ENCODE results near the gene CCSAP. TPM values are rescaled to one million over a fixed set of nuclear protein-coding genes. Genes with fewer than 3 reads are reported as not detected.
A peak's percentile ranks its signal among the peaks of the same experiment; 100 is the strongest.

Gene CCSAP
- total RNA-seq, 1 experiment from 2014 or later, result 8.6 TPM

DNA sequence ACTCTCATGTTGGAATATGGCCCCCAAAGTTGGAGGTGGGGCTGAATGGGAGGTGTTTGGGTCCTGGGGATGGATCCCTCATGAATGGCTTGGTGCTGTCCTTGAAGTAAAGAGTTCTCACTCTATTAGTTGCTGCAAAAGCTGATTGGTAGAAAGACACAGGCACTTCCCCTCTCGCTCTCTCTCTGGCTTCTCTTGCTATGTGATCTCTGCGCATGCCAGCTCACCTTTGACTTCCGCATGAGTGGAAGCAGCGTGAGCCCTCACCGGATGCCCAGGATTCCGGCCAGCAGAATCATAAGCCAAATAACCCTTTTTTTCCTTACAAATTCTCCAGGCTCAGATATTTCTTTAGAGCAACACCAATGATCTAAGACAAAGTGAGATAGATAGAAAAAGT lies 20.9 kb upstream of the CCSAP start:
- Mint-ChIP-seq H3K27me3 (ENCODE audit: low read depth) (peaks cover 8% of the 10 kb centered on the region), H3K4me1 (peaks cover 26% of the 10 kb centered on the region), H3K4me3 (no peak overlapping the region), H3K27ac (no peak overlapping the region), H3K9me3 (peaks cover 22% of the 10 kb centered on the region), H3K36me3 (no peaks in the 10 kb centered on the region)
- TF ChIP-seq STAT6 (CRISPR knock-in tag; conservative IDR thresholded peaks at IDR 0.05; ENCODE audit: low read depth) (no peak), KAT7 (CRISPR knock-in tag; IDR thresholded peaks at IDR 0.05; ENCODE audit: borderline replicate concordance) (no peak), ZNF232 (CRISPR knock-in tag; IDR thresholded peaks at IDR 0.05) (no peak), E2F5 (CRISPR knock-in tag; IDR thresholded peaks at IDR 0.05) (no peak), PREB (CRISPR knock-in tag; IDR thresholded peaks at IDR 0.05; ENCODE audit: borderline replicate concordance) (no peak), NFYB (CRISPR knock-in tag; conservative IDR thresholded peaks at IDR 0.05; ENCODE audit: low read depth) (no peak), EMX1 (CRISPR knock-in tag; IDR thresholded peaks at IDR 0.05) (no peak), AFF4 (CRISPR knock-in tag; IDR thresholded peaks at IDR 0.05; ENCODE audit: borderline replicate concordance) (no peak), RELA (CRISPR knock-in tag; IDR thresholded peaks at IDR 0.05; ENCODE audit: borderline replicate concordance) (no peak), FOXP1 (CRISPR knock-in tag; IDR thresholded peaks at IDR 0.05; ENCODE audit: borderline replicate concordance) (no peak), E2F4 (CRISPR knock-in tag; IDR thresholded peaks at IDR 0.05; ENCODE audit: borderline replicate concordance, low read depth) (no peak), MLX (CRISPR knock-in tag; IDR thresholded peaks at IDR 0.05) (no peak), SMAD3 (CRISPR knock-in tag; IDR thresholded peaks at IDR 0.05; ENCODE audit: borderline replicate concordance) (no peak), USF2 (CRISPR knock-in tag; IDR thresholded peaks at IDR 0.05) (no peak), NR1H2 (CRISPR knock-in tag; IDR thresholded peaks at IDR 0.05) (no peak)
- TF ChIP-seq, protein P1, sequence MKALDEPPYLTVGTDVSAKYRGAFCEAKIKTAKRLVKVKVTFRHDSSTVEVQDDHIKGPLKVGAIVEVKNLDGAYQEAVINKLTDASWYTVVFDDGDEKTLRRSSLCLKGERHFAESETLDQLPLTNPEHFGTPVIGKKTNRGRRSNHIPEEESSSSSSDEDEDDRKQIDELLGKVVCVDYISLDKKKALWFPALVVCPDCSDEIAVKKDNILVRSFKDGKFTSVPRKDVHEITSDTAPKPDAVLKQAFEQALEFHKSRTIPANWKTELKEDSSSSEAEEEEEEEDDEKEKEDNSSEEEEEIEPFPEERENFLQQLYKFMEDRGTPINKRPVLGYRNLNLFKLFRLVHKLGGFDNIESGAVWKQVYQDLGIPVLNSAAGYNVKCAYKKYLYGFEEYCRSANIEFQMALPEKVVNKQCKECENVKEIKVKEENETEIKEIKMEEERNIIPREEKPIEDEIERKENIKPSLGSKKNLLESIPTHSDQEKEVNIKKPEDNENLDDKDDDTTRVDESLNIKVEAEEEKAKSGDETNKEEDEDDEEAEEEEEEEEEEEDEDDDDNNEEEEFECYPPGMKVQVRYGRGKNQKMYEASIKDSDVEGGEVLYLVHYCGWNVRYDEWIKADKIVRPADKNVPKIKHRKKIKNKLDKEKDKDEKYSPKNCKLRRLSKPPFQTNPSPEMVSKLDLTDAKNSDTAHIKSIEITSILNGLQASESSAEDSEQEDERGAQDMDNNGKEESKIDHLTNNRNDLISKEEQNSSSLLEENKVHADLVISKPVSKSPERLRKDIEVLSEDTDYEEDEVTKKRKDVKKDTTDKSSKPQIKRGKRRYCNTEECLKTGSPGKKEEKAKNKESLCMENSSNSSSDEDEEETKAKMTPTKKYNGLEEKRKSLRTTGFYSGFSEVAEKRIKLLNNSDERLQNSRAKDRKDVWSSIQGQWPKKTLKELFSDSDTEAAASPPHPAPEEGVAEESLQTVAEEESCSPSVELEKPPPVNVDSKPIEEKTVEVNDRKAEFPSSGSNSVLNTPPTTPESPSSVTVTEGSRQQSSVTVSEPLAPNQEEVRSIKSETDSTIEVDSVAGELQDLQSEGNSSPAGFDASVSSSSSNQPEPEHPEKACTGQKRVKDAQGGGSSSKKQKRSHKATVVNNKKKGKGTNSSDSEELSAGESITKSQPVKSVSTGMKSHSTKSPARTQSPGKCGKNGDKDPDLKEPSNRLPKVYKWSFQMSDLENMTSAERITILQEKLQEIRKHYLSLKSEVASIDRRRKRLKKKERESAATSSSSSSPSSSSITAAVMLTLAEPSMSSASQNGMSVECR (CRISPR knock-in tag; IDR thresholded peaks at IDR 0.05; ENCODE audit: borderline replicate concordance), result no peak
- TF ChIP-seq, protein P2, sequence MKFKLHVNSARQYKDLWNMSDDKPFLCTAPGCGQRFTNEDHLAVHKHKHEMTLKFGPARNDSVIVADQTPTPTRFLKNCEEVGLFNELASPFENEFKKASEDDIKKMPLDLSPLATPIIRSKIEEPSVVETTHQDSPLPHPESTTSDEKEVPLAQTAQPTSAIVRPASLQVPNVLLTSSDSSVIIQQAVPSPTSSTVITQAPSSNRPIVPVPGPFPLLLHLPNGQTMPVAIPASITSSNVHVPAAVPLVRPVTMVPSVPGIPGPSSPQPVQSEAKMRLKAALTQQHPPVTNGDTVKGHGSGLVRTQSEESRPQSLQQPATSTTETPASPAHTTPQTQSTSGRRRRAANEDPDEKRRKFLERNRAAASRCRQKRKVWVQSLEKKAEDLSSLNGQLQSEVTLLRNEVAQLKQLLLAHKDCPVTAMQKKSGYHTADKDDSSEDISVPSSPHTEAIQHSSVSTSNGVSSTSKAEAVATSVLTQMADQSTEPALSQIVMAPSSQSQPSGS (CRISPR knock-in tag; IDR thresholded peaks at IDR 0.05; ENCODE audit: borderline replicate concordance, low read depth), result no peak
- DNase-seq (ENCODE audit: low spot score) (no peak), ATAC-seq (peak; percentile 30; the same call in 1 of the 2 replicates)
- CTCF ChIA-PET, result interaction anchor here (0.7 kb wide), 1 partner anchor 40 kb away, joined by 3 read pairs; no protein-coding TSS in a partner anchor
- POLR2A ChIA-PET, result no interaction called here
